ENCODE data around the gene CAMKMT.

CAMKMT gene

GRCh38 chr2:44817256-44817655 is 455.5 kb downstream of the CAMKMT start:
- no peak for DNase-seq (ENCODE audit: low read depth)
- no peak for TF ChIP-seq CTCF (IDR thresholded peaks at IDR 0.05; ENCODE audit: low read depth, low read length, missing control alignments)
- H3K4me3 ChIP-seq (ENCODE audit: low read depth, low read length) = no peak overlapping the region

- H3K4me3 ChIP-seq (ENCODE audit: low read depth, low read length) = no peak overlapping the region
- TF ChIP-seq CTCF (IDR thresholded peaks at IDR 0.05; ENCODE audit: low read depth, low read length, missing control alignments) = no peak
- no peak for DNase-seq (ENCODE audit: low read depth)
Observed at GRCh38 chr2:44817673-44818335, 456.1 kb downstream of the CAMKMT start.

- no peak overlapping the region for H3K4me3 ChIP-seq (ENCODE audit: low read depth, low read length)
- TF ChIP-seq CTCF (IDR thresholded peaks at IDR 0.05; ENCODE audit: low read depth, low read length, missing control alignments) = no peak
- DNase-seq (ENCODE audit: low read depth) = no peak
Observed at GRCh38 chr2:44819061-44819460, 457.3 kb downstream of the CAMKMT start.

- no peak overlapping the region for H3K4me3 ChIP-seq (ENCODE audit: low read depth, low read length)
- no peak for TF ChIP-seq CTCF (IDR thresholded peaks at IDR 0.05; ENCODE audit: low read depth, low read length, missing control alignments)
- DNase-seq (ENCODE audit: low read depth) = no peak
Observed at GRCh38 chr2:44821500-44821899, 459.8 kb downstream of the CAMKMT start.

GRCh38 chr2:44822174-44822573 is 460.4 kb downstream of the CAMKMT start:
- no peak for DNase-seq (ENCODE audit: low read depth)
- no peak overlapping the region for H3K4me3 ChIP-seq (ENCODE audit: low read depth, low read length)
- no peak for TF ChIP-seq CTCF (IDR thresholded peaks at IDR 0.05; ENCODE audit: low read depth, low read length, missing control alignments)

All from GM12864 (cell line).